Activated T-cell treated with anti-CD3 and anti-CD28 coated beads for 24 hours (primary cell): ENCODE measurements around the gene LMLN.
"Not testable (repeated sequence)": the region's sequence is repeated elsewhere in the genome, so short reads cannot be mapped to it uniquely, and the experiment has no call there.

ENCODE experiments used
- DNase-seq: peaks from one replicate; pipeline ENCODE4 v3.0.0-alpha.2; 2020; ENCODE audit warnings: low read depth

LMLN gene

GRCh38 chr3:197957790-197958133, 2.3 kb upstream of the LMLN start:
- no peak for DNase-seq

- no peak for DNase-seq
Measured at GRCh38 chr3:197958346-197958745, 1.7 kb upstream of the LMLN start.

- not testable (repeated sequence) for DNase-seq
Measured at GRCh38 chr3:197958848-197959247, 1.2 kb upstream of the LMLN start.

GRCh38 chr3:197959500-197959890, 522 bp upstream of the LMLN start:
- no peak for DNase-seq

- DNase-seq = no peak
Measured at GRCh38 chr3:197960694-197961581, 921 bp downstream of the LMLN start.

GRCh38 chr3:197961582-197961945, 1.5 kb downstream of the LMLN start:
- no peak for DNase-seq

- no peak for DNase-seq
Measured at GRCh38 chr3:197963019-197963637, 3.1 kb downstream of the LMLN start.

- DNase-seq = not testable (repeated sequence)
Measured at GRCh38 chr3:197967337-197967989, 7.4 kb downstream of the LMLN start.

GRCh38 chr3:197970588-197970987, 10.6 kb downstream of the LMLN start:
- no peak for DNase-seq

GRCh38 chr3:197974016-197974415, 14.0 kb downstream of the LMLN start:
- no peak for DNase-seq

GRCh38 chr3:197975311-197975710, 15.3 kb downstream of the LMLN start:
- no peak for DNase-seq

GRCh38 chr3:197983076-197983475, 23.1 kb downstream of the LMLN start:
- DNase-seq = no peak

- no peak for DNase-seq
Measured at GRCh38 chr3:197989651-197990050, 29.6 kb downstream of the LMLN start.

GRCh38 chr3:197994736-197995135, 34.7 kb downstream of the LMLN start:
- DNase-seq = no peak

- DNase-seq = no peak
Measured at GRCh38 chr3:197996855-197997254, 36.8 kb downstream of the LMLN start.

GRCh38 chr3:197997936-197998335, 37.9 kb downstream of the LMLN start:
- DNase-seq = no peak

- no peak for DNase-seq
Measured at GRCh38 chr3:198017090-198017489, 57.1 kb downstream of the LMLN start.

- no peak for DNase-seq
Measured at GRCh38 chr3:198018416-198018815, 58.4 kb downstream of the LMLN start.

- DNase-seq = no peak
Measured at GRCh38 chr3:198019115-198019514, 59.1 kb downstream of the LMLN start.

- DNase-seq = no peak
Measured at GRCh38 chr3:198021320-198021719, 61.3 kb downstream of the LMLN start.

- DNase-seq = no peak
Measured at GRCh38 chr3:198022604-198023003, 62.6 kb downstream of the LMLN start.

- no peak for DNase-seq
Measured at GRCh38 chr3:198025644-198026043, 65.6 kb downstream of the LMLN start.

- no peak for DNase-seq
Measured at GRCh38 chr3:198026620-198027019, 66.6 kb downstream of the LMLN start.
